HUES64 (cell line): ENCODE measurements around the gene HNF1B.

ENCODE experiments used
- H3K27ac ChIP-seq: 2 replicates; pipeline ENCODE4 v1.7.0; 2013; ENCODE audit warnings: low read depth, low read length, inconsistent platforms
- H3K27me3 ChIP-seq: 2 replicates; pipeline ENCODE4 v1.6.1; 2013; ENCODE audit warnings: mild to moderate bottlenecking, low read length; ENCODE audit not compliant: insufficient read depth
- H3K36me3 ChIP-seq: 2 replicates; pipeline ENCODE4 v1.6.1; 2013; ENCODE audit warnings: mild to moderate bottlenecking, low read length; ENCODE audit not compliant: insufficient read depth
- H3K4me1 ChIP-seq: 2 replicates; pipeline ENCODE4 v1.6.1; 2013; ENCODE audit warnings: mild to moderate bottlenecking, low read length, moderate library complexity; ENCODE audit not compliant: insufficient read depth
- H3K4me3 ChIP-seq: 2 replicates; pipeline ENCODE4 v1.5.1; 2013; ENCODE audit warnings: mild to moderate bottlenecking, low read length, moderate library complexity
- H3K9ac ChIP-seq: 2 replicates; pipeline ENCODE4 v1.6.1; 2013; ENCODE audit warnings: mild to moderate bottlenecking, low read depth, low read length
- H3K9me3 ChIP-seq: 2 replicates; pipeline ENCODE4 v1.6.1; 2013; ENCODE audit warnings: low read depth, low read length; ENCODE audit not compliant: insufficient read depth
- WGBS: fragments of 150-250, 120-280 bp; methylation state at CpG from one replicate; pipeline ENCODE4 v1.1.7; 2013; ENCODE audit warnings: missing lambda C conversion rate; 5-methylcytosine and 5-hydroxymethylcytosine counted together

HNF1B gene

DNA sequence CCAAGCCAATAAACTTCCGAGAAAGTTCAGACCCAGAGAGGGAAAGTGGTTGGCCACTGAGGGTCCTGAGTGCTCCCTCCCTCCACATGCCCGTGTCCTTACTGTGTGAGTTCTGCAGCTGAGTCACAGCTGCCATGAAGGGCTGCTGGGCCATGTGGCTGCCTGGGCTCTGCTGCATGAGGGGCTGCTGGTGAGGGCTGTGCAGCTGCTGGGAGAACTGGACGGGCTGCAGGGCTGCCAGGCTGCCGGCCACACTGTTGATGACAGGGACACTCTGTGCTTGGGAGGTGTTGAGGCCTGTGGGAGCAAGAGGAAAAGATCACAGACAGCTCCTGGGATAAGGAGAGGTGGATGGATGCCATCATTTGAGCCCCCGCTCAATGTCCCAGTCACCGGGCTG, 44.0 kb downstream of the HNF1B start:
- Histone ChIP-seq H3K9ac (no peak overlapping the region), H3K4me3 (no peak overlapping the region), H3K27me3 (peaks cover 6% of the 10 kb centered on the region; the same call in 1 of the 2 replicates), H3K27ac (no peak overlapping the region), H3K4me1 (no peaks in the 10 kb centered on the region), H3K36me3 (no peaks in the 10 kb centered on the region), H3K9me3 (no peaks in the 10 kb centered on the region)
- 85% methylated on average over 6 of the region's 6 CpGs for WGBS

DNA sequence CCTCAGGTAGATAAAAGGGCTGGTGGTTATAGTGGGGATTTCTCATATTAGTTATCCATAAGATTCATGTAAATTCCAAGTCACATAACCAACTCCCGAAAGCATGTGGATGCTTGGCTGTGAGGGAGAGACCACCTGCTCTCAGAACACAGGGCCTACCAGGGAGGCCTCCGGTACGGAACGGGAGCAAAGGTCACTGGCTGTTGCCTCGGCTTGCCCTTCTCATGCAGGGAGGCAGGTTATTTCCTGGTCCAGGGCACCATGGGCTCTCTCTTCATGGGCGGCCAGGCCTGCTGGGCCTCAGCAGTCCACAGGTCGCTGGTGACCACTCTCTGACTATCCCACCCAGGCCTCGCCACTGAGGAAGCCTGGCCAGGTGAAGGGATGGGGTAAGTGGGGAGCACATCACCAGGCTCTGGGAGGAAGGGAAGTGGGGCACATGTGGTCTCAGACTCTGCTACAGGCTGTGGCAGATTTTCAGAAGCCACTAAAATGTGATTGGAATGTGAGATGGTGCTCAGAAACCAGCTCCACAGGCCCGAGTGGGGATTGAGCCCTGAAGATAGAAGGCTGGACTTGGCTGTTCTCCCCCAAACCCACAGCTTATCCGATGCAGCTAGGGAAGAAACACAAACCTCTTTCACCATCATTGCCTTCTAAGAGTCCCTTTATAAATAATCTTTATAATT, 45.4 kb downstream of the HNF1B start:
- H3K9ac ChIP-seq, result no peak overlapping the region
- H3K9me3 ChIP-seq, result peaks cover 9% of the 10 kb centered on the region; the same call in 1 of the 2 replicates
- H3K27me3 ChIP-seq, result peaks cover 5% of the 10 kb centered on the region; the same call in 1 of the 2 replicates
- no peaks in the 10 kb centered on the region for H3K36me3 ChIP-seq
- no peak overlapping the region for H3K4me3 ChIP-seq
- H3K4me1 ChIP-seq, result no peaks in the 10 kb centered on the region
- 93% methylated on average over 10 of the region's 10 CpGs for WGBS
- H3K27ac ChIP-seq, result no peak overlapping the region

DNA sequence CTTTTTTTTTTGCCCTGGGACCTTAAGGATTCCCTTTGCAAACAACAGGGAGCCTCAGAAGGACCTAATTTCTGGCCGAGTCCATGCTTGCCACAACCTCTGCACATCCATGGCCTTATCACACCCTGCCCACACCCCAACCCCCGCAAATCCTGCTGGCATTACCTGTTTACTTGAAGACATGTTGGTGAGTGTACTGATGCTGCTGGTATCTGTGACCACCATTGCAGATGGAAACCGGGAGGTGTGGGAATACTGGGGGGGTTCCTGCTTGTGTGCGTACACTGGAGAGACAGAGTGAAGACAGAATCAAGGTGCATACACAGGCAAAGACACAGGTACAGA, 46.0 kb downstream of the HNF1B start:
- 92% methylated on average over 3 of the region's 4 CpGs for WGBS

DNA sequence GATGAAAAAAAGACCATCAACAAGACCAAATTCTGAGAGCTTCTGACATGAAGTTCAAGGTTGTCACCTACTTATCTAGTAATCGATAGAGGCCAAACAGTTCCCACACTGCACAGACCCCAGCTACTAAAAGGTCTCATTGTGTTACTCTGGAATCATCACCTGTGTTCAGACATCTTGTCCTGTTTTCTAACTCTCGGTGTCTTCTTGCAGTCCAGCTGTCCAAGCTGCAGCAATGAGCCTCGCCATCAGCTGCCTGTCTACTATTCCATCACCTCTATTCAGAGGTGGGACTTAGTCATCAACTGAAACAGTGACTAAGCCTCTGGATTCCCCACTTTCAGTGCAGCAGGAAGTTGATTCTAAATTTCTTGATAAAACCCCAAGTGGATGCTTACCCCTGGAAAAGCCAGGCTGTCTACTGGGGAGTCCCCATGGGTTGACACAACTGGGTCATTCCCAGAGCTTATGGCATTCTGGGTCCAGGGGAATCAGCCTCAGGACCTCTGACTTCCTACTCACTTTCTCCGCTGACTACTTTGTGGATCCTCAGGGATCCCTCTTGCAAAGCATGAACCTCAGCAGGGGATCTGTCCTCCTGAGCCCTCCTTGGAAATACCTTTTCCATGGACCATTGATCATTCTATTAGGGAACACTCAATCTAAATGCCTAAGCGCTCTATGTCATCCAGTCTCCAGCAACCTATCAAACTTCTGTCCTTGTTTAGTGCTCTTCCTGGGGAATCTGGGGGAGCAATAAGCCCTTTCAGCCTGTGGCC, 46.5 kb downstream of the HNF1B start:
- H3K4me1 ChIP-seq, result no peaks in the 10 kb centered on the region
- H3K27ac ChIP-seq, result no peak overlapping the region
- peaks cover 9% of the 10 kb centered on the region; the same call in 1 of the 2 replicates for H3K9me3 ChIP-seq
- H3K9ac ChIP-seq, result no peak overlapping the region
- no peaks in the 10 kb centered on the region for H3K36me3 ChIP-seq
- WGBS, result 85% methylated on average over 5 of the region's 5 CpGs
- no peaks in the 10 kb centered on the region for H3K27me3 ChIP-seq
- no peak overlapping the region for H3K4me3 ChIP-seq

More for the DNA sequence above, 46.0 kb downstream of the HNF1B start:
- H3K36me3 ChIP-seq, result no peaks in the 10 kb centered on the region
- H3K4me3 ChIP-seq, result no peak overlapping the region
- no peak overlapping the region for H3K27ac ChIP-seq
- no peaks in the 10 kb centered on the region for H3K4me1 ChIP-seq
- H3K9ac ChIP-seq, result no peak overlapping the region
- no peaks in the 10 kb centered on the region for H3K27me3 ChIP-seq
- H3K9me3 ChIP-seq, result peaks cover 9% of the 10 kb centered on the region; the same call in 1 of the 2 replicates

DNA sequence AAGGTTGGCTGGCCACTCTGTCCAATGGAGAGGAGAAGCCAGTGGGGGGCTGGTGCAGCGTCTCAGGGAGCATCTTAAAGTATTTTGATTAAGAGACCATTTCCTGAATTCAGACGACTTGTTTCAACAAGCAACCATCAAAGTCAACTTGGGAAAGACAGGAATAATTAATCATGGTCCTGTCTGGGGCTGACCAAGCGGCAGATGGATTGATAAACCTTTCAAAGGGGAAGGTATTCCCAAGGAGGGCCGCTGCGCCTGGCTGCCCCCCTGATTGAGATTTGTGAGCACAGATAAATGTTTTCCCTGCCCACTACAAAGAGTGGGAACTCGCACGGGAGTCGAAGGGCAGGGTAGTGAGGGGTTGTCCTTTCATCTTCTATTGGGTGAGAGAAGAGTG, 47.5 kb downstream of the HNF1B start:
- Histone ChIP-seq H3K4me3 (no peak overlapping the region), H3K27ac (no peak overlapping the region), H3K27me3 (no peaks in the 10 kb centered on the region), H3K9me3 (peaks cover 9% of the 10 kb centered on the region; the same call in 1 of the 2 replicates), H3K36me3 (no peaks in the 10 kb centered on the region), H3K4me1 (no peaks in the 10 kb centered on the region), H3K9ac (no peak overlapping the region)
- WGBS, result 92% methylated on average over 5 of the region's 8 CpGs

DNA sequence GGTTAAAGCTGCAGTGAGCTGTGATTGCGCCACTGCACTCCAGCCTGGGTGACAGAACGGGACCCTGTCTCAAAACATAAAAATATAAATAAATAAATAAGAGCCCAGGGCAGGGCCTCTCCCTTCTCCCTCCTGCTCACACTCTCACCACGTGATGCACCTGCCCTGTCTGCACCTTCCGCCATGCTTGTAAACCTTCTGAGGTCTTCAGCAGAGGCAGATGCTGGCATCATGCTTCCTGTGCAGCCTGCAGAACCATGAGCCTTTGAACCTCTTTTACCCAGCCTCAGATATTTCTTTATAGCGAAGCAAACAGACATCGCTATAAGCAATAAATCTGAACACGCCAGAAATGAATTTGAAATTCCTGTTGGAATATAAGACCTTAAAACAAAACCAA, 48.5 kb downstream of the HNF1B start:
- Histone ChIP-seq H3K36me3 (no peaks in the 10 kb centered on the region), H3K9me3 (peaks cover 9% of the 10 kb centered on the region; the same call in 1 of the 2 replicates), H3K27ac (no peak overlapping the region), H3K4me1 (no peaks in the 10 kb centered on the region), H3K27me3 (no peaks in the 10 kb centered on the region), H3K9ac (no peak overlapping the region), H3K4me3 (no peak overlapping the region)
- 88% methylated on average over 7 of the region's 7 CpGs for WGBS

DNA sequence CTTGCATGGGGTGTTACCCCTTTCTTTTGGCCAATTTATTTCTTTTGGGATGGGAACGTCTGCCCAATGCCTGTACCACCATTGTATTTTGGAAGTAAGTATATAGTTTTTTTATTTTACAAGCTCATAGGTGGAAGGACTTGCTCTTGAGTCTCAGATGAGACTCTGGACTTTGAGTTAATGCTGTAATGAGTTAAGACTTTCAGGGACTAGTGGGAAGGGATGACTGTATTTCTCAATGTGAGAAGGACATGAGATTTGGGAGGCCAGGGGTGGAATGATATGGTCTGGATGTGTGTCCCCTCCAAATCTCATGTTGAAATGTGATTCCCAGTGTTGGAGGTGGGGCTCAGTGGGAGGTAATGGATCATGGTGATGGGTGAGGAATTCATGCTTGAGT, 49.1 kb downstream of the HNF1B start:
- peaks cover 9% of the 10 kb centered on the region; the same call in 1 of the 2 replicates for H3K9me3 ChIP-seq
- no peaks in the 10 kb centered on the region for H3K27me3 ChIP-seq
- WGBS, result no CpG with 5 or more reads among the region's 1 CpG
- no peak overlapping the region for H3K9ac ChIP-seq
- no peak overlapping the region for H3K27ac ChIP-seq
- H3K36me3 ChIP-seq, result no peaks in the 10 kb centered on the region
- no peak overlapping the region for H3K4me3 ChIP-seq
- H3K4me1 ChIP-seq, result no peaks in the 10 kb centered on the region

DNA sequence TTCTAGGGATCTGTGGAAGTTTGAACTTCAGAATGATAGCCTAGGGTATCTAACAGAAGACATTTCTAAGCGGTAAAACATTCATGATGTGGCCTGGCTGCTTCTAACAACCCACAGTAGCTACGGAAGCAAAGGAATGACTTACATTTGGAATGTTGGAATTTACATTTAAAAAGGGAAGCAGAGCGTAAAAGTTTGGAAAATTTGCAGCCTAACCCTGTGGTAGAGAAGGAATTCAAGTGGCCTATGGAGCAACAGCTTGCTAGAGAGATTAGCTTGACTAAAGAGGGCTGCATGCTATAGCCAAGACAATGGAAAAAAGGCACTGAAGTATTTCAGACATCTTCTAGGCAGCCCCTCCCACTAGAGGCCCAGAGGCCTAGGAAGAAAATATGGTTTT, 50.1 kb downstream of the HNF1B start:
- WGBS, result 81% methylated on average over 3 of the region's 3 CpGs
- Histone ChIP-seq H3K9me3 (peaks cover 9% of the 10 kb centered on the region; the same call in 1 of the 2 replicates), H3K4me1 (no peaks in the 10 kb centered on the region)

DNA sequence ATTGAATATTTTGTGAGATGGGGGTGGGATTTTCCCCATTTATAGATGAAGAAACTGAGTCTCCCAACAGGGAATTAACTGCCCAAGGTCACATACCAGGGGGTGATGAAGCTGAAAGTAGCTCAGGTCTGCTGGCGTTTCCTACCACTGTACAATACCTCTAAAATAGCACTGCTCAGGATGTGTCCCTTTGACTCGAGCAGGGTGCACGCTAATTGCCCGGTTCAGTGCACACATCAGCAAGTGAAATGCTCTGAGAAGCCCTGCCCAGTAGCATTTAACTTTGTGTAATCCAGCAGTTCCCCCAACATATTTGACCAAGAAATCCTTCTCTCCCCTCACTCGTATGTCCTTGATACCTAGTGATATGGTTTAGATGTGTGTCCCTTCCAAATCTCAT, 51.5 kb downstream of the HNF1B start:
- no peaks in the 10 kb centered on the region for H3K36me3 ChIP-seq
- no peaks in the 10 kb centered on the region for H3K27me3 ChIP-seq
- no peak overlapping the region for H3K4me3 ChIP-seq
- H3K4me1 ChIP-seq, result no peaks in the 10 kb centered on the region
- no peak overlapping the region for H3K9ac ChIP-seq
- 97% methylated on average over 5 of the region's 5 CpGs for WGBS
- H3K9me3 ChIP-seq, result peaks cover 9% of the 10 kb centered on the region; the same call in 1 of the 2 replicates
- H3K27ac ChIP-seq, result no peak overlapping the region

More for the DNA sequence above, 50.1 kb downstream of the HNF1B start:
- H3K27me3 ChIP-seq, result no peaks in the 10 kb centered on the region
- peak overlapping the region; percentile 60; the same call in 1 of the 2 replicates for H3K27ac ChIP-seq
- H3K9ac ChIP-seq, result no peak overlapping the region
- no peak overlapping the region for H3K4me3 ChIP-seq
- no peaks in the 10 kb centered on the region for H3K36me3 ChIP-seq

DNA sequence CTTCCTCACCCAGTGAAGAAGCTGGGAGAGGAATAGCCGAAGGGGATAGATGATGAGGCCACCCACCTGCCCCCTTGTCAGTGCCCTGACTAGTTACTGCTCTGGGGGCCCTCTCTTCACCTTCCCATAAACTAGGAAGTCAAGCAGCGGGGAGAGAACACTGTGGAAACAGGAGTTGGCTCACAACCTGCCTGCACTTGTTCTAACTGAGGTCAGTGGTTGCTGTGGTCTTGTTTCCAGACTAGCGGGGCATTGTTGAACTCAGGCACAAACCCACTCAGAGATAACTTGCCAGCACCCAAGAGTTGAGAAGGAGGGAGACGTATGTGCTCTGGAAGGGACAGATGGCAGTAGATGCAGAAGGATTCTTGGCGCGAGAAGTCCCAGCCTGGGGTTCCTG, 53.1 kb downstream of the HNF1B start:
- H3K9me3 ChIP-seq, result peaks cover 9% of the 10 kb centered on the region; the same call in 1 of the 2 replicates
- H3K4me1 ChIP-seq, result no peaks in the 10 kb centered on the region
- H3K36me3 ChIP-seq, result no peaks in the 10 kb centered on the region
- H3K9ac ChIP-seq, result no peak overlapping the region
- no peak overlapping the region for H3K4me3 ChIP-seq
- H3K27ac ChIP-seq, result no peak overlapping the region
- WGBS, result 93% methylated on average over 6 of the region's 6 CpGs
- no peaks in the 10 kb centered on the region; the same call in 1 of the 2 replicates for H3K27me3 ChIP-seq

DNA sequence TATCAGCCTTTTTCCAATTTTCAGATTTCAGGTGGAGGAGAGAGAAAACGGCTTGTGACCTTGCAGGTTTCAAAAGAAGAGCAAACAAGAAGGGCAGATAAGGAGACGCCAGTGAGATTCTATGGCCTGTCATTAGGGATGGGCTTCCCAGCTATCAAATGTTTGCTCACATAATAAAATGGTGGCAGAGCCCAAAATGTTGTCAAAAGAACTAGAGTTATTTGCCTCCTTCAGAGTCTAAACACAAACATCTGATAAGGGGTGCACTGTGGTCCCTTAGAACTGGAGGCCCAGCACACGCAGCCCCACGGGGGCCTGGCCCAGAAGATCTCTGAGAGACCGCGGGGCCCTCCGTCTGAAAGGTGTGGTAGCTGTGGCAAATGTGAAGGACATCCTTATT, 55.5 kb downstream of the HNF1B start:
- Histone ChIP-seq H3K36me3 (no peaks in the 10 kb centered on the region), H3K27me3 (no peaks in the 10 kb centered on the region; the same call in 1 of the 2 replicates), H3K27ac (no peak overlapping the region), H3K9me3 (no peaks in the 10 kb centered on the region), H3K4me1 (no peaks in the 10 kb centered on the region), H3K9ac (no peak overlapping the region), H3K4me3 (no peak overlapping the region)
- WGBS, result 93% methylated on average over 7 of the region's 7 CpGs
